ENCODE data around the gene MEX3D. TPM values are rescaled to one million over a fixed set of nuclear protein-coding genes. Genes with fewer than 3 reads are reported as not detected.

MEX3D gene
- total RNA-seq, 2 donors from 2014 or later, result 14.0 to 21.9 TPM

DNA sequence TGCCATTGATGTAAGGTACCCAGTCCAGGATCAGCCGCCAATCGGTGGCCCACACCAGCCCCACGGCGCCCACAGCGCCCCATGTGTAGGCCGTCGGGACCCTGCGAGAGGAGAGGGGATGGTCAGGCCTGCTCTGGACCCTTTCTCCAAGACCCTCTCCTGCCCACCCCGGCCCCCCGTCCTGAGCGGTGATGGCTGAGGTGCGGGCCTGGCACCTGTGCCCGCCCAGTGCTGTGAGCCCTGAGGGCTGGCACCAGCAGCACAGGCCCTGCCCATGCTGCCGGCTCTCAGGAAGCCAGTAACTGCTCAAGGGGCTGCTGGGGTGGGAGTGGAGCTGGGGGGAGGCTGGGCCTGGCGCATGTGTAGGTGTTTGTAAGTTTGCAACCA, 31.3 kb upstream of the MEX3D start:
- no peak for DNase-seq (ENCODE audit: low spot score)
- intact Hi-C loops (cut with DNase I), result no loop called here

GRCh38 chr19:1598777-1599459, 30.8 kb upstream of the MEX3D start:
- intact Hi-C loops (cut with DNase I), result no loop called here
- DNase-seq (ENCODE audit: low spot score), result no peak

DNA sequence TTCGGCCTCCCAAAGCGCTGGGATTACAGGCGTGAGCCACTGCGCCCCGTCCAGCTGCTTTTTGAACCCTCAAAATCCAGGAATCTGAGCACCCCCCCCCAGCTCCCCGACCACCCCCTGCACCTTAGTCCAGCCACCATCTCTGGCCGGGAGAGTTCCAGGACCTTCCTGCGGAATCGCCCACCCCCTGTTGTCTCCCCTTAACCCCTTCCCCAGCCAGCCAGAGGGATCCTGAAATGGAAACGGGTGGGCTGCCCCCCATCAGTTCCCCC, 25.3 kb upstream of the MEX3D start:
- no peak for DNase-seq (ENCODE audit: low spot score)
- intact Hi-C loops (cut with DNase I), result no loop called here

DNA sequence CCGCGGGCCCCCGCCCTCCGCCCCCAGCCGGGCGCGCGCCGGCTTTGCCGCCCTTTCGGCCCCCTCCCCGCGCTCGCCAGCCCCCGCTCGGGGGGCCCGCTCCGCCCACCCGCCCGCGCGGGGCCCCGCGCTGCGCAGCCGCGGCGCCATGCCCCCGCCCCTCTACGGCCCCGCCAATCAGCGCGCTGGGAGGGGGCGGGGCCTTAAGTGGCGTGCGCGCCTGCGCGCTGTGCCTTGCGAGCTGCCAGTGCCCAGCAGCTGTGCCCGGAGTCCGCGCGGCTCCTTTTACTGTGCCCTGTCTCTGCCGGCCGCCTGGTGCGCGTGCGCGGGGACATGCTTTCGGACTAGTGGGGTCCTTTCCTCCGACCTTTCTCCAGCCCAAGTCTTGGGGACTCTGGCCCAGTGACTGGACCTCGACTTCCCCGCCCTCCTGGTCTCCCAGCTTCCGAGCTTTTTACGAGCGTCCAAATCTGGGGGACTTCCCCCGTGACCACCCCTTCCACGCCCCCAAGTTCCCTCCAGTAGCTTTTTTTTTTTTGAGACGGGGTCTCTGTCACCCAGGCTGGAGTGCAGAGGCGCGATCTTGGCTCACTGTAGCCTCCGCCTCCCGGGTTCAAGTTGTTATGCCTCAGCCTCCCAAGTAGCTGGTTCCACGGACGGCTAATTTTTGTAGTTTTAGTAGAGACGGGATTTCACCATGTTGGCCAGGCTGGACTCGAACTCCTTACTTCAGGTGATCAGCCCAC, 24.8 kb upstream of the MEX3D start, which contains the start of gene MBD3:
TSS of gene MBD3 (minus strand) at position 111 of the 746 bp plus-strand sequence. CDS start 234 bp downstream, outside the sequence.
- peak; percentile 97 for DNase-seq (ENCODE audit: low spot score)
- intact Hi-C loops (cut with DNase I), result no loop called here

DNA sequence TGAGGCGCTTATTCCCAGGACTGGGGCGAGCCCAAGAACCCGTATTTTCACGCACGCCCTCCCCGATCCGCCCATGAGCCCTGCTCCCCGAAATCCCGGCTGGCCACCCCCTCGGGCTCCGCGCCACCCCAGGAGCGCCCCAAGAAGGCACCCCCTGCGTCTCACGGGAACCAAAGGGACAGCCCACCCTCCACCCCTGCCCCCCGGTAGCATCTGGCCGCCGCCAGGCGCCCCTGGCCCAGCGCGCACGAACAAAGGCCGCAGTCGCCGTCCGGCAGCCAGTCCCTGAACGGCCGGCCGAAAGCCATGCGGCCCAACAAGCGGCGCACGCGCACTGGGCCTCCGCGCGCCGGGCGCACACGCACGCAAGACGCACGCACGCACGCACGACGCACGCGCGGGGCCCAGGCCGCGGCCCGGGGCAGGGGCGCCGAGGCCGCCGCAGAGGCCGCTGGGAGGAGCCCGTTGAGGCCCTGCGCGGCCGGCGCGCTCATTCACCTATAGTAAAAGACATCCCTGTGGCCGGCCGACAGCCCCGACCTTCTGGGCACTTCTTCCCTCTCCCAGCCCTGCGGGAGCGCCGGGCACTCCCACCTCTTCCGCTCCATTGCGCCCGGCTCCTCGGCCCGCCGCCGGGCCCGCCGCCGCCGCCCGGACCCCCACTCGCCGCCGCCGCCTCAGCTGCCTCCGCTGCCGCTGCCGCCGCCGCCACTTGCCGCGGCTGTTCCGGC, 24.1 kb upstream of the MEX3D start:
- DNase-seq (ENCODE audit: low spot score), result peak; percentile 96
- intact Hi-C loops (cut with DNase I), result no loop called here

- no peak for DNase-seq (ENCODE audit: low spot score)
- intact Hi-C loops (cut with DNase I), result no loop called here
Measured at GRCh38 chr19:1591421-1592023, 23.4 kb upstream of the MEX3D start.

GRCh38 chr19:1590641-1591397, 22.7 kb upstream of the MEX3D start:
- intact Hi-C loops (cut with DNase I), result no loop called here
- no peak for DNase-seq (ENCODE audit: low spot score)

DNA sequence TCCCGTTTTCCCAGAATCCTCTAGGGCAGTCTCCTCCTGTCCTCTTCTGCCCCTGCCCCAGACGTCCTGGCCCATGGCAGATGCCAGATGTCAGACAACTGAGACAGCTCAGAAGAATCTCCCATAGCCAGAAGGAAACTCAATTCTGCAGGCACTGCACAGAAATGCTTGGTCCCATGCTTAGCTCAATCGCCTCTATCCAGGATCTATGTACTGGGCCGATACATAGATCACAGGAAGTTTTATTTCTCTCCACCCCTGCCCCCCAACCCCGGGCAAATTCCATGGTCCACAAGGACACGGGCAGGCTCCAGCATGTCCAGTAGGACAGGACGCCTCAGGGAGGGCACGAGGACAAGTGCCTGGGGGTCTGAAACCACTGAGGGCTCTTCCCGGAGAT, 19.7 kb upstream of the MEX3D start:
- DNase-seq (ENCODE audit: low spot score), result no peak
- intact Hi-C loops (cut with DNase I), result no loop called here

DNA sequence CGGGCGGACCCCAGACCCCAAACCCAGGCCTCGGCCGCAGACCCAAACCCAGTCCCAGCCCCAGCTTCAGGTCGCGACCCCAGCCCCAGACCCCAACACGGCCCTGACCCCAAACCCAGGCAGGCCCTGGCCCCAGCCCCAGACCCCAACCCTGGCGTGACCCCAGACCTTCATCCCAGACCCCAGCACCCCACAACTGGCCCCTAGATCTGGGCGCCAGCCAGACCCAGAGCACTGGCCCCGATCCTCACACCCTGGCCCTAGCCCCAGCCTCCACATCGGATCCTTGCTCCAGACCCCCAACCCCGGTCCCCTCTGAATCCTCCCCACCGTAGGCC, 17.1 kb upstream of the MEX3D start:
- intact Hi-C loops (cut with DNase I), result no loop called here

DNA sequence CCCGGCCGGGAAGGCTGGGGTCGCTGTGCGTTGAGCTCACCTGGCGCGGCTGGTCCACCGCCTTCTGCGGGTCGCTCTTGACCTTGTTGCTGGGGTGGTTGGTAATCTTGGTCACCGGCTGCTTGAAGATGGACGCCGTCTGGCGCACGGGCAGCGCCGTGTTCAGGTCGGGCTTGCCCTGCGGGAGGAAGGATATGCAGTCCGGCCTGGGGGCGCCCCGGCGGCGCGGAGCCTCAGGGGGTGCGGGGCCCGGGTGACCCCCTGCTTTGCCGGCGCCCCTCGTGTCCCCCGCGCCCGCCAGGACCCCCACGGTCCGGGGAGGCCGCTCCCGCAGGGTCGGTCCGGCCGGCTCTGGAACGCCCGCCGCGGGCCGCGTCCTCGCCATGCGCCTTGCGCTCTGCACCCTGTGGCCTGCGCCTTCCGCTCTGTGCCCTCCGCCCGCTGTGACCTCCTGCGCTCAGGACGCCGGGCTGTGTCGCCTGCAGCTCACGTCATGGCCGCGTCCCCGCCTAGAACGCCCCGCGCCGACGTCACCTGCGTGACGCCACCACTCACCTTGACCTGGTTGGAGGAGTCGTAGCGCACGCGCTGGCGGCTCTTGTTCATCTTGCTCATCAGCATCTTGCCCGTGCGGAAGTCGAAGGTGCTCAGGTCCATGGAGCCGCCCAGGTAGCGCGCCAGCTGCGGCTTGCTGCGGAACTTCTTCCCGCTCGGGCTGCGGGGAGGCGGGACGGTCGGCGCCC, 16.5 kb upstream of the MEX3D start:
- DNase-seq (ENCODE audit: low spot score), result no peak
- intact Hi-C loops (cut with DNase I), result no loop called here

More for the DNA sequence above, 17.1 kb upstream of the MEX3D start:
- DNase-seq (ENCODE audit: low spot score), result no peak

GRCh38 chr19:1582201-1582600, 14.1 kb upstream of the MEX3D start:
- intact Hi-C loops (cut with DNase I), result no loop called here

GRCh38 chr19:1580957-1581356, 12.8 kb upstream of the MEX3D start:
- intact Hi-C loops (cut with DNase I), result no loop called here
- DNase-seq (ENCODE audit: low spot score), result no peak

More at GRCh38 chr19:1582201-1582600, 14.1 kb upstream of the MEX3D start:
- no peak for DNase-seq (ENCODE audit: low spot score)

DNA sequence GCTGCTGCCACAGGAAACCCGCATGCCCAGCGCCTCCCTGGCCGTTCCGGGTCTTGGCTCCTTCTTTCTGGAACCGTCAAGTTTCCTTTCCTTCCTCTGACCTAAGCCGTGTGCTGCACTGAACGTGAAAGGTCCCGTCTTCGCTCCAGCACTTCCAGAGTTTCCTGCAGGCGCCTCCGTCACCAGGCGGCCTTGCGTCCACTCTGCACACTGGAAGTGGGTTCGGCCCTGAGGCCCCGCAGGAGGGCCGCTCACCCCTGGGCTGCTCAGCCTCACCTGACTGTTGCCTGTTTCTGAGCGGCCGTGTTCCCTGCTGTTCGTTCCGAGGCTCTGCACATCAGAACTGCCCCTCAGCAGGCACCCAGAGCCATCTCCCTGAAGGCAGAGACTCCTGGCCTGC, 12.3 kb upstream of the MEX3D start:
- intact Hi-C loops (cut with DNase I), result no loop called here
- no peak for DNase-seq (ENCODE audit: low spot score)

DNA sequence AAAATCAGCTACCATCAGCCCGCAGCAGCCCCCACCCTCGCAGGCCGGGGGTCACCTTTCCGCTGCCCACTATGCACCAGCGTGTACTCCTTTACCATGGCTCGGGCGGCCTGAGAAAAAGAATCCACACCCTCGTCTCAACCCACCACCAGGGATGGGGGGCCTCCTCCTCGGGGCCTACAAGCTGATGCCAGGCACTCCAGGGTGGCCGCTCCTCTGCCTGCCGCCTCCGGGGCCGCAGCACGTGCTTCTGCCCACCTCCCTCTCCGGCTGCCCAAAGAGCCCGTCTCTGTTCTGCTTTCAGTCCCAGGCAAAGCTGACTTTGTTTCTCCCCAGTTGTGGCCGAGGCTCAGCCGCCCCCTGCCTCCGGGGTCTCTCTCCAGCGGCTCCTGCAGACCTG, 11.1 kb upstream of the MEX3D start:
- intact Hi-C loops (cut with DNase I), result no loop called here
- no peak for DNase-seq (ENCODE audit: low spot score)

GRCh38 chr19:1577929-1578618, 9.9 kb upstream of the MEX3D start:
- intact Hi-C loops (cut with DNase I), result no loop called here
- DNase-seq (ENCODE audit: low spot score), result no peak

DNA sequence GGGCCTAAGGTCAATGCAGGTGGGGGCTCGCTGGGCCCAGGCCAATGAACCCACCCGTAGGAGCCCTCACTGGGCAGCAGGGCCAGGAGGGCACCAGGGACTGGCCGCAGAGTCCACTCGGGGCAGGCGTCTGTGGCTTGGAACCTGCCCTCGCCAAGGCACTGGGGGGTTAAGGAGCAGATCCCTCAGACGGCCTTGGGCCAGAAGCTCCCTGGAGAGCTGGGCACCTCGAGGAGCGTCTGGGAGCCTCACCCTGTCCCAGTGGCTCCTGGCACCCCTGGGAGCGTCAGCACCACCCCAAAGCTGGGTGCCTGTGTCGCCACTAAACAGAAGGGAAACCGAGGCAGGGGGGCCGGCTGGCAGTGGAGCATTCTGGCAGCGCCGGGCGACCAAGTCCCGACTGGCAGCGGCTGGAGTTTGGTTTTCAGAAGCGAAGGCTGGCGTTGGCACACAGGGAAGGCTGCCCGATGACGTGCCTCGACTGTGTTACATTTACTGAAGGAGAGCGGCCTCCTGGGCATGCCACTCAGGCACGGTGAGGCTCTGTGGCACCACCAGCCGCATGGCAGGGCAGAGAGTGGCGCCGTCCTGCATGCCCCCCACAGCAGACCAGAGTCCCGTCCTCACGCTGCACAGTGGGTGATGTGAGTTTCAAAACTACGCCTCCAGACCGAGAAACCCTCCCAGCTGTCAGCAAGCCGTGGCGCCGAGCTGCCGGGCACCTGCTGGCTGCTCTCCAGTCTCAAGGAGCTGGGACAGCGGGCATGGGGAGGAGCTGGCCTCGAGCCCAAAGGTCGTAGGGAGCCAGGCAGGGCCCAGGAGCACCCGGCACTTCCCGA, 9.2 kb upstream of the MEX3D start:
- intact Hi-C loops (cut with DNase I), result no loop called here
- no peak for DNase-seq (ENCODE audit: low spot score)

DNA sequence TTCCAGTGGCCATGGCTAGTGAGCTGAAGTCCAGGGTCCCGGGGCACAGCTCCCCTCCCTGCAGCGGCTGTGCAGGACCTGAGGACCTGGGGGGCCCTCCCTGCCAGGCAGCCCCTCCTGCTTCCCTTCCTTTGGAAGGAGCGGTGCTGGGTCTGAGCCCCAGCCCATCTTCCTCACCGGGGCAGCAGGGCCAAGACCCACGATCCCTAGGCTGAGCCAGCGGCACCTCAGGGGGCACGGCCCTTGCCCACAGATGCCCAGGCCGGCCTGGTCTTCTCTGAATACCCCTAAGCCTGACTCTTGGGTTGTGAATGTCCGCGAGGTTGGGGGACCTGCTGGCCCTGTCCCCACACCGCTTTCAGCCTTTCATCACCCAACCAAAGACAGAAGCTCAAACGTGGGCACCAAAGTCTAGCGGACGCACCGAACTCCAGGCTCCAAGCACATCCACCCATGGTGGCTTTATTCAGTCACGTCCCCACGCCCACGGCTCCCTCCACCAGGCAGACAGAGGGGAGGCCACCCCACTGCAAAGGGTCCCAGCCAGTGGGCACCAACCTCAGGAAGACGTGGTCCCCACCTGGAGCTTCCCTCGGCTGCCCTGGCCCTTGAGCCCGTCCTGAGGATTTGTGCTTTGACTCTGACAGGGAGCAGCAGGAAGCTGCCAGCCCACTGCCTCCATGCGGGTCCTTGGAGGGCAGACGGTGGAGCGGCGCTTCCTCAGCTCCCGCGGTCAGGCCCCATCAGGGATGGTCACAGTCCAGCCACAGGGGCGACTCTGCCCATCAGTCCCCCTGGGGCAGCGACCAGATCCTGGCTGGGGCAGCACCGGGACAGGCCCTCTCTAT, 8.3 kb upstream of the MEX3D start:
- intact Hi-C loops (cut with DNase I), result no loop called here
- DNase-seq (ENCODE audit: low spot score), result no peak

Data from posterior vena cava (tissue), 2 donors.